ENCODE measurements around the gene STX5. TPM values are rescaled to one million over a fixed set of nuclear protein-coding genes. Genes with fewer than 3 reads are reported as not detected.

STX5 gene
- total and polyA plus RNA-seq, 12 donors: 13.6 to 31.9 (median 19.0) TPM

DNA sequence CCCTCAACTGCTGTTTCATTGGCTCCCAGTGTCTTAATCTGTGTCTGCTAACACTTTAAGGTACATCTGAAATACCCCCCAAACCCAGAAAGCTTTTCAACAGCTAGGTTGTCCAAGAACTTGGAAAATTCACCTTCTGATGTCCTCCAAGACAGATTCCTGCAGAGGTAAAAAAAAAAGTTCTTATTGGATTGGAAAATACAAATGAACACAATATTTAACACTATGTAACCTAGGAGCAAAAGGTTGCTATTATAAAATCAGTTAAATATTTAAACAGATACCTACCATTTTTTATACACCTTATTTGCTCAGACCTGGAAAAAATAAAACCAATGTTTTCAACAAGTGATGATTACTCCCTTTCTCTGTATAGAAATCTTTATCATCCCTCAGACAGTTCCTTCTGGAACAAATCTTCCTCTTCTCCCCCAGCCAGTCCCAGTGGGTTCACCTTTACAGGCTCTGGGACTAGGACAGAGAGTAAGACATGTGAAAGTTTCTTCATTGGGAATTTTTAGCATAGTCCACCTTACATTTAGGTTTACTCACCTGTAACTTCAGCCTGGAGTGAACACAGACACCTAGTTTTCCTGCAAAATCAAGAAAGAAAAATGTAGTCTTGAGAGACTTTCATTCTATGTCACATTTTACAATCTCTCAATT, 20.8 kb upstream of the STX5 start:
- intact Hi-C loops (cut with DNase I): loop anchor here in 1 of 10 donors (10.0 kb wide), 1 partner anchor 278 kb away; the partner anchor contains the start of gene EEF1G
- no peaks in the 10 kb centered on the region for H3K9me3 ChIP-seq
- ATAC-seq: no peak
- TF ChIP-seq, protein P1, sequence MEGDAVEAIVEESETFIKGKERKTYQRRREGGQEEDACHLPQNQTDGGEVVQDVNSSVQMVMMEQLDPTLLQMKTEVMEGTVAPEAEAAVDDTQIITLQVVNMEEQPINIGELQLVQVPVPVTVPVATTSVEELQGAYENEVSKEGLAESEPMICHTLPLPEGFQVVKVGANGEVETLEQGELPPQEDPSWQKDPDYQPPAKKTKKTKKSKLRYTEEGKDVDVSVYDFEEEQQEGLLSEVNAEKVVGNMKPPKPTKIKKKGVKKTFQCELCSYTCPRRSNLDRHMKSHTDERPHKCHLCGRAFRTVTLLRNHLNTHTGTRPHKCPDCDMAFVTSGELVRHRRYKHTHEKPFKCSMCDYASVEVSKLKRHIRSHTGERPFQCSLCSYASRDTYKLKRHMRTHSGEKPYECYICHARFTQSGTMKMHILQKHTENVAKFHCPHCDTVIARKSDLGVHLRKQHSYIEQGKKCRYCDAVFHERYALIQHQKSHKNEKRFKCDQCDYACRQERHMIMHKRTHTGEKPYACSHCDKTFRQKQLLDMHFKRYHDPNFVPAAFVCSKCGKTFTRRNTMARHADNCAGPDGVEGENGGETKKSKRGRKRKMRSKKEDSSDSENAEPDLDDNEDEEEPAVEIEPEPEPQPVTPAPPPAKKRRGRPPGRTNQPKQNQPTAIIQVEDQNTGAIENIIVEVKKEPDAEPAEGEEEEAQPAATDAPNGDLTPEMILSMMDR (IDR thresholded peaks at IDR 0.05): no peak
- peaks cover 12 to 44% (median 29%) of the 10 kb centered on the region in 9 donors for H3K4me1 ChIP-seq
- no peaks in the 10 kb centered on the region for H3K27me3 ChIP-seq
- H3K36me3 ChIP-seq: peaks cover 0 to 39% (median 29%) of the 10 kb centered on the region in 9 donors
- DNase-seq: no peak
- H3K4me3 ChIP-seq: no peak overlapping the region
- no peak overlapping the region for H3K27ac ChIP-seq

DNA sequence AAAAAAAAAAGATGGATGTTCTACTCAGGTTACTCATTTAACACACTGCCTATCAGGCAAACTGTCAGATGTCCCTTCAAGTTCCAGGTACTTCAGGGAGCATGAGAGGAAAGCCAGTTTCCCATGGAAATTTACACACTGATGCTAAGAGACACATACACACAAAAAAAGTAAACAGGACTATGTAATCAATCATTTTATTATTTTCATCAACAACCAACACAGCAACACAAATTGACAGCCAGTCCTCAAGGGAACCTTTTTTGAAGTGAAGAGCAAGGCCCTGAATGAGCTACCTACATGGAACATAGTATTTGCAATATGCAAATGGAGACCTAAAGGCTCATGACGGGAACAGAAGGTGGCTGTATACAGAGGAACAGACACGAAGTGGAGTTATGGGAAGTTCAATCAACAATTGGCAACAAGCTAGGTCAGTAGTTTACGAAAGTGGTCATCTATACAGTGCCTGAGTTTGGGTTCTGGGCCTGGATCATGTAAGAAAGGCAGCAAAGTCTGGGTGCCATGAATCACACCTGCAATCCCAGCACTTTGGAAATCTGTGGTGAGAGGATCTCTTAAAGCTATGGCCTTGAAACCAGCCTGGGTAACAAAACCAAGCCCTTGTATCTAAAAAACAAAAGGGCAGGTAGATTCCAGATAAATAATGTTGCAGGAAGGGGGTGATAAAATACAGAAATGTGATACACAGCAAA, 20.1 kb upstream of the STX5 start:
- Histone ChIP-seq H3K27me3 (no peaks in the 10 kb centered on the region), H3K9me3 (no peaks in the 10 kb centered on the region), H3K36me3 (peaks cover 0 to 39% (median 29%) of the 10 kb centered on the region in 9 donors), H3K4me1 (peaks cover 12 to 39% (median 29%) of the 10 kb centered on the region in 9 donors), H3K4me3 (no peak overlapping the region), H3K27ac (no peak overlapping the region)
- intact Hi-C loops (cut with DNase I): loop anchor here in 1 of 10 donors (10.0 kb wide), 1 partner anchor 277 kb away; the partner anchor contains the start of gene EEF1G
- ATAC-seq (no peak), DNase-seq (no peak)
- WGBS, 2 donors: 59 to 63% methylated on average over 3 of the region's 3 CpGs
- TF ChIP-seq, protein P1 (IDR thresholded peaks at IDR 0.05): no peak

DNA sequence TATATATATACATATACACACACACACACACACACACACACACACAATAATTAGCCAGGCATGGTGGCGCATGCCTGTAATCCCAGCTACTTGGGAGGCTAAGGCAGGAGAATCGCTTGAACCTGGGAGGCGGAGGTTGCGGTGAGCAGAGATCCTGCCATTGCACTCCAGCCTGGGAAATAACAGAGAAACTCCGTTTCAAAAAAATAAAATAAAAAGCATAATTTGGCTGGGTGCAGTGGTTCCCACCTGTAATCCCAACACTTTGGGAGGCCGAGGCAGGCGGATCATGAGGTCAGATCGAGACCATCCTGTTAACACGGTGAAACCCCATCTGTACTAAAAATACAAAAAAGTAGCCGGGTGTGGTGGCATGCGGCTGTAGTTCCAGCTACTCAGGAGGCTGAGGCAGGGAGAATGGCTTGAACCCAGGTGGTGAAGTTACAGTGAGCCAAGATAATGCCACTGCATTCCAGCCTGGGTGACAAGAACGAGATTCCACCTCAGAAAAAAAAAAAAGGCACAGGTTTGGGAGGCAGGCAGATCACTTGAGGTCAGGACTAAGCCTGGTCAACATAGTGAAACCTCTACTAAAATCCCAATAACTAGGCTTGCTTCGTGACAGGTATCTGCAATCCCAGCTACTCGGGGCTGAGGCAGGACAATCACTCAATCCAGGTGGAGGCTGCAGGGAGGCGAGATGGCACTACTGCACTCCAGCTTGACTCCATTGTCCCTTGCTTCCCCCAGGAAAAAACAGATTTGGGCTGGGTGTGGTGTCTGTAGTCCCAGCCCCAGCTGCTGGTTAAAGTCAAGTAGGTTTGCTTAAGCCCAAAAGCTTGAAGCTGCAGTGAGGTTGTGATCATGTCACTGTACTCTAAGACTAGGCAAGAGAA, 19.3 kb upstream of the STX5 start:
- WGBS, 2 donors: 58 to 66% methylated on average over 15 of the region's 15 CpGs
- no peaks in the 10 kb centered on the region for H3K9me3 ChIP-seq
- ATAC-seq: no peak
- no peaks in the 10 kb centered on the region for H3K27me3 ChIP-seq
- H3K4me1 ChIP-seq: peaks cover 10 to 32% (median 24%) of the 10 kb centered on the region in 9 donors
- DNase-seq: no peak
- TF ChIP-seq, protein P1 (IDR thresholded peaks at IDR 0.05): no peak
- intact Hi-C loops (cut with DNase I): loop anchor here in 1 of 10 donors (10.0 kb wide), 1 partner anchor 276 kb away; the partner anchor contains the start of gene EEF1G
- no peak overlapping the region for H3K4me3 ChIP-seq
- no peak overlapping the region for H3K27ac ChIP-seq
- H3K36me3 ChIP-seq: peaks cover 0 to 39% (median 29%) of the 10 kb centered on the region in 9 donors

Data from heart right ventricle (tissue), 16 donors.